Activated CD8-positive, alpha-beta memory T cell treated with anti-CD3 and anti-CD28 coated beads, Interleukin-2, amount 50 U/mL, for 24 hours (primary cell): ENCODE results near the gene NOX4.
"Not testable (repeated sequence)": the region's sequence is repeated elsewhere in the genome, so short reads cannot be mapped to it uniquely, and the experiment has no call there.

Experiments
- DNase-seq: peaks from one replicate; pipeline ENCODE4 v3.0.0-alpha.2; 2020; ENCODE audit errors: extremely low read depth

The NOX4 gene

GRCh38 chr11:89303029-89303428 lies 188.1 kb downstream of the NOX4 start:
- not testable (repeated sequence) for DNase-seq

DNA sequence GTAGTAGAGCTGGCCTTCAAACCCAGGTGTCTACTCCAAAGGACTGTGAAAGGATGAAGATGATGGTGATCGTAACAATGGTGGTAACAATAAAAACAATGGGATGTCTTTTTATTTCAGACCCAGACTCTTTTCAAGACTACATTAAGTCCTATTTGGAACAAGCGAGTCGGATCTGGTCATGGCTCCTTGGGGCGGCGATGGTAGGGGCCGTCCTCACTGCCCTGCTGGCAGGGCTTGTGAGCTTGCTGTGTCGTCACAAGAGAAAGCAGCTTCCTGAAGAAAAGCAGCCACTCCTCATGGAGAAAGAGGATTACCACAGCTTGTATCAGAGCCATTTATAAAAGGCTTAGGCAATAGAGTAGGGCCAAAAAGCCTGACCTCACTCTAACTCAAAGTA lies 196.2 kb downstream of the NOX4 start:
- not testable (repeated sequence) for DNase-seq

DNA sequence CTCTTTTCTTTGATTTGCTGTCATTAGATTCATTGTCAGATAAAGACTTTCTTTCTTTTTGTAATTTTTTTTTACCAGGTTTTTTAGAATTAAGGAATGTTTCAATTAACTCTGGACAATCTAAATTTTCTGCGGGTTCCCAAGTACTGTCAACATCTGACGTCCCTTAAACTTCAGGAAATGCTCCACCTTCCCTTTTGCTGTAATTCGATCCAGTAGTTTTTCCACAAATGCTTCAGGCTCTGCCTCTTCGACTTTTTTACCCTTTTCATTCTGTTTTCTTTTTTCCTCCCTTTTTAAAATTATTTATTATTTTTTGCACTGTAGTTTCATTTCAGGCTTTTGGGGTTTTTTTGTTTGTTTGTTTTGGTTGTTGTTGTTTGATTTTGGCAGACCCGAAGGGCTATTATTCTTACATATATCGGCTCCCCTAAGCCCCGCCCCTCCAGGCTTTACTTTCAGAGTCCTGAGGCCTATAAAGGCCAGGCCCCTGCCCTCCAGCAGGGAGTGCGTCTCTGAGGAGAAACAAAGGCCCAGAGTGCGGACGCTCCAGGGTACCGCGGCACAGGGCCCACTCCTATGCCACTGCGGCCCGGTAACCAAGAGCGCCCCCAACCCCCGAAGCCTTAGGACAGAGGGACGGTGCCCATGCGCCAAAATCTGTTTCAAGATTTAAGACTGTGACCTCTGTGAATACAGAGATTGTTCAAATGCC lies 197.1 kb downstream of the NOX4 start:
- DNase-seq = no peak

- DNase-seq = not testable (repeated sequence)
Observed at GRCh38 chr11:89288004-89288403, 203.2 kb downstream of the NOX4 start.

GRCh38 chr11:89286601-89287000 lies 204.6 kb downstream of the NOX4 start:
- not testable (repeated sequence) for DNase-seq

GRCh38 chr11:89281032-89281677 lies 210.0 kb downstream of the NOX4 start:
- not testable (repeated sequence) for DNase-seq

- no peak for DNase-seq
Observed at GRCh38 chr11:89279176-89279575, 212.0 kb downstream of the NOX4 start.

DNA sequence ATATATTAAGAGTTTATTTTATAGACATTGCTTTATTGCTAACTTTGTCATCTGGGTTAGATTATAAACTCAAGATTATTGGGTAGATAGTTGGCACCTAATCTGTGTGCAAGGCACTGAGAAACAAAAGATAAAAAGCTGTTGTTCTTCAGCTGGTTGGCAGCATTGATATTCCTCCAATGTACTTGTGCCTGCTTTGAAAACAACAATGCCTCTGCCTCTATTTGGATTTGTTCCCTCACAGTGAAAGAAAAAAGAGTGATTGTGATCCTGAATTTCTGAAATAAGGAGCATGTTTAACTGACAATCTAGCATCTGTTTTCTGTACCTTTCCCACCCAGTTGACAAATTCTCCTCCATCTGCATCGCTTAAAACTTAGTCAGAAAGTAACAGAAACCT lies 215.2 kb downstream of the NOX4 start:
- no peak for DNase-seq
